MM.1S (cell line): Measurements from ENCODE around the gene HOXB5.

Experiments used
- EZH2phosphoT487 ChIP-seq: fragments of 300-600 bp; sonication (generic); IDR thresholded peaks from 2 replicates; pipeline ENCODE4 v1.6.1; 2018; ENCODE audit warnings: antibody characterized with exemption, low read length
- TF ChIP-seq, protein P1 (sequence below): fragments of 300-600 bp; sonication (generic); IDR thresholded peaks from 2 replicates; pipeline ENCODE4 v1.5.1; 2016; ENCODE audit warnings: antibody characterized with exemption, low read length, mixed read lengths

DNA sequence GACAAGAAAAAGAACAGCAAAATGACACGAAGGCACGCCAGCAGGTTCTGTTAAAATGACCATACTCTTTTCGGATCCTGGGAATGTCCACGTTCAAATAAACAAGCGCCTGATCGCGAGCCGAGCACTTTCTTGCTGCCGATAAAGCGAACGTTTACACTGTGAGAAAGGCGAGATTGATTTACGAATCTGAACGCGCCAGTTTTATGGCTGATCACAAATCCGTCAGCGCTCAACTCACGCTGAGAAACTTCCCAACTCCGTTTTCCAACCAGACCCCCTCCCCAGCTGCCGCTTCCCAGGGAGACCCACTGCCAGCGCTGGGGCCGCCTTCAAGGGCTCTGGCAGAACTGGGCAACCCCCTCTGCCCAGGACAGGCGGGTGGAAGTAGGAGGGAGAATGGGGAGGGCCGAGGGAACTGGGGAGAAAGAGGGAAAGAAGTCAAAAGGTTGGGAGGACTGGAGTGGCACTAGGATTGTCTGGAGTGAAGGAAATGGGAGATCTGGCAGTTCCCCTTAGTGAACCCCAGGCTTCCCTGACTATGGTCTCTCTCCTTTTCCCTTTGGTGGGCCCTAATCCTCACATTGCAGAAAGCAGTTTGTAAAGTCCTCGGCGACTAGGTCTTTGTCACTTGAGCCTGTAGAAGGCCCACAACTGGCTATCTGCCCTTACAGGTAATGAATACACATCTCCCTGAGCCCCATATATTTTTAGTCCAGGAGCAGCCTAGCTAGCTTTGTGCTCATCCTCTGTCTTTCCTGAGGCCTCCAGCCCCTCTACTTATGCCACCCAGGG lies 22.4 kb downstream of the HOXB5 start:
- TF ChIP-seq, protein P1, sequence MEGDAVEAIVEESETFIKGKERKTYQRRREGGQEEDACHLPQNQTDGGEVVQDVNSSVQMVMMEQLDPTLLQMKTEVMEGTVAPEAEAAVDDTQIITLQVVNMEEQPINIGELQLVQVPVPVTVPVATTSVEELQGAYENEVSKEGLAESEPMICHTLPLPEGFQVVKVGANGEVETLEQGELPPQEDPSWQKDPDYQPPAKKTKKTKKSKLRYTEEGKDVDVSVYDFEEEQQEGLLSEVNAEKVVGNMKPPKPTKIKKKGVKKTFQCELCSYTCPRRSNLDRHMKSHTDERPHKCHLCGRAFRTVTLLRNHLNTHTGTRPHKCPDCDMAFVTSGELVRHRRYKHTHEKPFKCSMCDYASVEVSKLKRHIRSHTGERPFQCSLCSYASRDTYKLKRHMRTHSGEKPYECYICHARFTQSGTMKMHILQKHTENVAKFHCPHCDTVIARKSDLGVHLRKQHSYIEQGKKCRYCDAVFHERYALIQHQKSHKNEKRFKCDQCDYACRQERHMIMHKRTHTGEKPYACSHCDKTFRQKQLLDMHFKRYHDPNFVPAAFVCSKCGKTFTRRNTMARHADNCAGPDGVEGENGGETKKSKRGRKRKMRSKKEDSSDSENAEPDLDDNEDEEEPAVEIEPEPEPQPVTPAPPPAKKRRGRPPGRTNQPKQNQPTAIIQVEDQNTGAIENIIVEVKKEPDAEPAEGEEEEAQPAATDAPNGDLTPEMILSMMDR, result no peak
- TF ChIP-seq EZH2phosphoT487, result no peak
